ENCODE results near the gene TUBGCP6. TPM values are rescaled to one million over a fixed set of nuclear protein-coding genes. Genes with fewer than 3 reads are reported as not detected.

TUBGCP6 gene
- total and polyA plus RNA-seq, 10 of the 15 experiments (the other 5 are each of a cell fraction or from before 2014, with no cell fraction given), result 0.74 to 41.4 (median 19.4) TPM

DNA sequence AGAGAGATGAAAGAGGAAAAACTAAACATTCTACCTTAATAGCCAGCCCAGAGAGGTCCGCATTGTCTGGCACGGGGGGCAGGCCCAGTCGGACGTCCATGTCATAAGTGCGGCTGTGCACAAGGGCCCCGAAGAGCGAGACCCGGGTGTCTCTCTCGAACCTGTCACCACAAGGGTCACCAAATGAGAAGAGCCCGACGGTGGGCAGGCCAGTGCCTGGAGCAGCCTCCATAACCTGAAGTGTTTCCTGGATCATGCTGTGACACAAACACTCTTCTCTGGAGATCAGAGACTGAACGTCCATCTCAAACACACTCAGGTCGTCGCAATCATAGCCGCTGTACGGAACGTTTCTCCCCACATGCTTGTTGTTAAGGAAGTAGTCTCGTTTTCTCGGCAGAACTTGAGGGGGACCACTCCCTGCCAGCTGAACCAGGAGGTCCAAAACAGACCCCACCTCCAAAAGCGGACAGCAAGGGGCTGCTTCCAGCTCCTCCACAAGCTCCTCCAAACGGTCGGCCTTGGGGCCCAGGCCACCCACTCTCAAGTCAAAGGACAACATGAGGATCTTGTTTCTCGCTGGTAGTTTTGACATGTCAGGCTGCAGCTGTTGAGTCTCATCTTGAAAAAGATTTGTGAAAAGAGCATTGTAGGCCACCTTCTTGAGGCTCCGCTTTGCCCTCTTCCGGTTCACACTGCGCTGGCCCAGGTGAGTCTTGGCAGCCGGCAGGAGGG, 971 bp downstream of the TUBGCP6 start:
- FAIRE-seq (no peak), DNase-seq (ENCODE audit: low read depth, low spot score) (no peak), ATAC-seq (no peak)
- H3K4me2 ChIP-seq (ENCODE audit: control insufficient read depth, insufficient read depth), result peak overlapping the region; percentile 98
- H3K27ac ChIP-seq (ENCODE audit: control insufficient read depth, insufficient read depth), result peak overlapping the region; percentile 71
- H2AFZ ChIP-seq (ENCODE audit: control insufficient read depth, low read depth, low read length), result peak overlapping the region; percentile 90
- TF ChIP-seq, protein P1, sequence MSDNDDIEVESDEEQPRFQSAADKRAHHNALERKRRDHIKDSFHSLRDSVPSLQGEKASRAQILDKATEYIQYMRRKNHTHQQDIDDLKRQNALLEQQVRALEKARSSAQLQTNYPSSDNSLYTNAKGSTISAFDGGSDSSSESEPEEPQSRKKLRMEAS (IDR thresholded peaks at IDR 0.05; ENCODE audit: low read depth, low read length), result no peak; the same call in 1 of the 2 replicates
- POLR2A ChIA-PET, result interaction anchor here (0.8 to 1.4 kb wide), 5 partner anchors 7 to 318 kb away, joined by 3 to 4 read pairs (median 3); partner anchors contain the start of gene HDAC10
- H3K79me2 ChIP-seq (ENCODE audit: control insufficient read depth, insufficient read depth, low read length), result peaks cover 55% of the 10 kb centered on the region
- intact Hi-C loops (cut with micrococcal nuclease; ENCODE audit: unreplicated experiment), result loop anchor here (5.0 to 10.0 kb wide), 2 partner anchors 231 to 378 kb away; partner anchors contain the start of gene SBF1
- peaks cover 16% of the 10 kb centered on the region for H3K4me1 ChIP-seq (ENCODE audit: control insufficient read depth, insufficient read depth, low read length)
- WGBS (ENCODE audit: insufficient coverage, insufficient replicate concordance, low lambda C conversion rate, missing lambda C conversion rate), result 1% methylated on average over 27 of the region's 27 CpGs
- peak overlapping the region; percentile 83 for H3K4me3 ChIP-seq
- in situ Hi-C loops (cut with MboI), result no loop called here
- SMC1A ChIA-PET (ENCODE audit: uncharacterized antibody, unreplicated experiment), result interaction anchor here (1.0 to 2.9 kb wide), 4 partner anchors 29 to 254 kb away, joined by 3 to 11 read pairs (median 6); no protein-coding TSS in a partner anchor
- peaks cover 9 to 20% of the 10 kb centered on the region in 2 experiments; a peak in 3 of 4 replicates for H3K36me3 ChIP-seq (ENCODE audit: control insufficient read depth in 2 of 2, insufficient read depth in 2 of 2, low read length in 1 of 2)
- H3K27me3 ChIP-seq (replicated peaks in 1 of 2; ENCODE audit: control insufficient read depth in 2 of 2, insufficient read depth in 2 of 2, low read length in 1 of 2), result no peaks in the 10 kb centered on the region
- H4K20me1 ChIP-seq (ENCODE audit: control insufficient read depth, insufficient read depth), result no peaks in the 10 kb centered on the region; the same call in none of the 2 replicates
- CTCF ChIA-PET, result interaction anchor here (0.6 to 3.1 kb wide), 7 partner anchors 28 to 377 kb away, joined by 3 to 19 read pairs (median 4); no protein-coding TSS in a partner anchor
- BruUV-seq (replicated peaks), result no TSS peak
- H3K9me3 ChIP-seq (replicated peaks; ENCODE audit: control insufficient read depth, insufficient read depth, low read length), result no peaks in the 10 kb centered on the region
- RAD21 ChIA-PET (ENCODE audit: unreplicated experiment), result interaction anchor here (1.1 to 1.7 kb wide), 4 partner anchors 98 to 377 kb away, joined by 3 to 4 read pairs (median 3); partner anchors contain the start of gene SCO2
- H3K9ac ChIP-seq (ENCODE audit: control insufficient read depth, insufficient read depth, low read length), result peak overlapping the region; percentile 90

DNA sequence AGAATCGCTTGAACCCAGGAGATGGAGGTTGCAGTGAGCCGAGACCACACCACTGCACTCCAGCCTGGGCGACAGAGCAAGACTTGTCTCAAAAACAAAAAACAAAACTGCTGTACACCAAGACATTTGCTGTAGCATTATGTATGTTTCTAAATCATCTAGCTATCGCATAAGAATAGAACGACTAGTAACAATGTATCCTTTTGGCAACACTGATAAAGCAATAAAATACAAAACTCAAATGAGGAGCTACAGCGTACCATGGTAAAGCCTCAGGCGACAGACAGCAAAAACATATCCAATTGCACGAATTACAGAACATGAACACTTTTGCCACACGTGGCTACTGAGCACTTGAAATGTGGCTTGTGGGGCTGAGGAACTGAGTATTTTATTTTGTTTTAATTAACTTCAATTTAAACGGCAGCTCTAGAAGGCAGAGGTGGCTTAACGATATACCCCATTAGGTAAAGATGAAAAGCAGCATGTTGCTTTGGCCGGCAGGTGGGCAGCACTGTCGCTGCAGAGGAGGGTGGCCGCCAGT, 2.3 kb downstream of the TUBGCP6 start:
- H3K27ac ChIP-seq (ENCODE audit: control insufficient read depth, insufficient read depth), result no peak overlapping the region
- H3K27me3 ChIP-seq (replicated peaks in 1 of 2; ENCODE audit: control insufficient read depth in 2 of 2, insufficient read depth in 2 of 2, low read length in 1 of 2), result no peaks in the 10 kb centered on the region
- ChIA-PET CTCF (interaction anchor here (0.5 to 3.8 kb wide), 11 partner anchors 8 to 379 kb away, joined by 3 to 24 read pairs (median 3); partner anchors contain the start of gene HDAC10), POLR2A (interaction anchor here (0.7 to 1.2 kb wide), 4 partner anchors 8 to 398 kb away, joined by 3 to 5 read pairs (median 4); partner anchors contain the start of gene HDAC10), SMC1A (ENCODE audit: uncharacterized antibody, unreplicated experiment) (interaction anchor here (1.0 to 2.9 kb wide), 5 partner anchors 8 to 379 kb away, joined by 4 to 11 read pairs (median 5); partner anchors contain the start of gene HDAC10), RAD21 (ENCODE audit: unreplicated experiment) (interaction anchor here (0.6 to 1.7 kb wide), 5 partner anchors 9 to 460 kb away, joined by 3 to 4 read pairs (median 3); partner anchors contain the start of gene HDAC10)
- peaks cover 10% of the 10 kb centered on the region for H3K4me1 ChIP-seq (ENCODE audit: control insufficient read depth, insufficient read depth, low read length)
- H4K20me1 ChIP-seq (ENCODE audit: control insufficient read depth, insufficient read depth), result no peaks in the 10 kb centered on the region; the same call in none of the 2 replicates
- 47% methylated on average over 14 of the region's 14 CpGs for WGBS (ENCODE audit: insufficient coverage, insufficient replicate concordance, low lambda C conversion rate, missing lambda C conversion rate)
- no peaks in the 10 kb centered on the region for H3K9me3 ChIP-seq (replicated peaks; ENCODE audit: control insufficient read depth, insufficient read depth, low read length)
- in situ Hi-C loops (cut with MboI), result no loop called here
- ATAC-seq (no peak), DNase-seq (ENCODE audit: low read depth, low spot score) (no peak), FAIRE-seq (no peak)
- H3K9ac ChIP-seq (ENCODE audit: control insufficient read depth, insufficient read depth, low read length), result peak overlapping the region; percentile 10; the same call in 1 of the 2 replicates
- no peak for TF ChIP-seq SUPT20H (IDR thresholded peaks at IDR 0.05; ENCODE audit: borderline replicate concordance, control insufficient read depth, low read depth, low read length)
- TF ChIP-seq, protein P2, sequence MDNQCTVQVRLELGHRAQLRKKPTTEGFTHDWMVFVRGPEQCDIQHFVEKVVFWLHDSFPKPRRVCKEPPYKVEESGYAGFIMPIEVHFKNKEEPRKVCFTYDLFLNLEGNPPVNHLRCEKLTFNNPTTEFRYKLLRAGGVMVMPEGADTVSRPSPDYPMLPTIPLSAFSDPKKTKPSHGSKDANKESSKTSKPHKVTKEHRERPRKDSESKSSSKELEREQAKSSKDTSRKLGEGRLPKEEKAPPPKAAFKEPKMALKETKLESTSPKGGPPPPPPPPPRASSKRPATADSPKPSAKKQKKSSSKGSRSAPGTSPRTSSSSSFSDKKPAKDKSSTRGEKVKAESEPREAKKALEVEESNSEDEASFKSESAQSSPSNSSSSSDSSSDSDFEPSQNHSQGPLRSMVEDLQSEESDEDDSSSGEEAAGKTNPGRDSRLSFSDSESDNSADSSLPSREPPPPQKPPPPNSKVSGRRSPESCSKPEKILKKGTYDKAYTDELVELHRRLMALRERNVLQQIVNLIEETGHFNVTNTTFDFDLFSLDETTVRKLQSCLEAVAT (IDR thresholded peaks at IDR 0.05), result 0 out of 2 replicates have a peak, but pooled peaks have one; percentile 68
- peak overlapping the region; percentile 83 for H3K4me3 ChIP-seq
- BruUV-seq (replicated peaks), result no TSS peak
- intact Hi-C loops (cut with micrococcal nuclease; ENCODE audit: unreplicated experiment), result loop anchor here (5.0 to 10.0 kb wide), 2 partner anchors 232 to 380 kb away; partner anchors contain the start of gene SBF1
- H3K36me3 ChIP-seq (ENCODE audit: control insufficient read depth in 2 of 2, insufficient read depth in 2 of 2, low read length in 1 of 2), result peaks cover 9 to 19% of the 10 kb centered on the region in 2 experiments; a peak in 3 of 4 replicates
- no peak overlapping the region for H2AFZ ChIP-seq (ENCODE audit: control insufficient read depth, low read depth, low read length)
- peaks cover 55% of the 10 kb centered on the region for H3K79me2 ChIP-seq (ENCODE audit: control insufficient read depth, insufficient read depth, low read length)
- H3K4me2 ChIP-seq (ENCODE audit: control insufficient read depth, insufficient read depth), result peak overlapping the region; percentile 98
